ENCODE measurements around the gene FANCB.

DNA sequence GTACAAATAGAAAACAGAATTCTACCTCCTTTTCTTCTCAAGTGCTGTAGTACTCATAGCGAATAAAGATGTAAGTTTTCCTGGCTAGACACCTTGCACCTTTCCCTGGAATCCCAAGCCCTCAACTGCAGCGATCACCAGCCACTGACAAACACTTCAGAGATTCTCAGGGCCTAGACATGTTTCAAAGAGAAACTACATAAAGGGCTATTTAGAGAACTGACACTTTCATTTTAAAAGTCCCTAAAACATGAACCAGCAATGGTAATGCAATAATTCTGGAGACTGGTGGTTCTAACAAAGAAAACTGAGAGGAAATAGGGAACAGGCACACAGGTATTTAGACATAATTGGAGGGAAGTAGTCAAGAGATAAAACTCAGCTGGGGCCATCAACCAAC is 35.7 kb downstream of the FANCB start:
- TF ChIP-seq, protein P1, sequence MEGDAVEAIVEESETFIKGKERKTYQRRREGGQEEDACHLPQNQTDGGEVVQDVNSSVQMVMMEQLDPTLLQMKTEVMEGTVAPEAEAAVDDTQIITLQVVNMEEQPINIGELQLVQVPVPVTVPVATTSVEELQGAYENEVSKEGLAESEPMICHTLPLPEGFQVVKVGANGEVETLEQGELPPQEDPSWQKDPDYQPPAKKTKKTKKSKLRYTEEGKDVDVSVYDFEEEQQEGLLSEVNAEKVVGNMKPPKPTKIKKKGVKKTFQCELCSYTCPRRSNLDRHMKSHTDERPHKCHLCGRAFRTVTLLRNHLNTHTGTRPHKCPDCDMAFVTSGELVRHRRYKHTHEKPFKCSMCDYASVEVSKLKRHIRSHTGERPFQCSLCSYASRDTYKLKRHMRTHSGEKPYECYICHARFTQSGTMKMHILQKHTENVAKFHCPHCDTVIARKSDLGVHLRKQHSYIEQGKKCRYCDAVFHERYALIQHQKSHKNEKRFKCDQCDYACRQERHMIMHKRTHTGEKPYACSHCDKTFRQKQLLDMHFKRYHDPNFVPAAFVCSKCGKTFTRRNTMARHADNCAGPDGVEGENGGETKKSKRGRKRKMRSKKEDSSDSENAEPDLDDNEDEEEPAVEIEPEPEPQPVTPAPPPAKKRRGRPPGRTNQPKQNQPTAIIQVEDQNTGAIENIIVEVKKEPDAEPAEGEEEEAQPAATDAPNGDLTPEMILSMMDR (IDR thresholded peaks at IDR 0.05): no peak
- TF ChIP-seq POLR2A (IDR thresholded peaks at IDR 0.05) (no peak), EP300 (IDR thresholded peaks at IDR 0.05) (no peak)

Measured in tibial nerve (tissue), 4 donors.